Stimulated activated CD4-positive, alpha-beta T cell treated with anti-CD3 and anti-CD28 coated beads, Interleukin-2, amount 100 ng/mL, for 24 hours (primary cell): ENCODE results near the gene EDA.
"Not testable (repeated sequence)": the region's sequence is repeated elsewhere in the genome, so short reads cannot be mapped to it uniquely, and the experiment has no call there.

Source experiments
- DNase-seq, 2 donors: peaks; one replicate each; pipeline ENCODE4 v3.0.0-alpha.2; 2020

EDA gene

DNA sequence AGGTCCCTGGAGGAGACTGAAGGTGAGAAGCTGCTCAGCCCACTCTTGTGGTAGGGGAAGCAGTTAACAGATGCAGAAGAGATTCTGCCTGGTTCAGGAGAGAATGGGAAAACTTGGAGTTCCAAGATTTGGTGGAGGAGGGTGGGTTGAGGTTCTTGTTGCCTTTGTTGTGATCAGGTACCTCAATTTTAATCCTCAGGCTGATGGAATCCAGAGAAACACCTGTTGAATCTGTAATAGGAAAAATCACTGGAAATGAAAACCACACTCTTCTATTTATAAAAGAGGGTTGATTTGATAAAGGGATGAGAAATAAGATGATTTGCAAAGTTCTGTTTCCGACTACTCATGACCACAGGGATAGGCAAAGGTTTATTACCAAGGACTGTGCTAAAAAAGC is 132.1 kb downstream of the EDA start:
- no peak for DNase-seq

DNA sequence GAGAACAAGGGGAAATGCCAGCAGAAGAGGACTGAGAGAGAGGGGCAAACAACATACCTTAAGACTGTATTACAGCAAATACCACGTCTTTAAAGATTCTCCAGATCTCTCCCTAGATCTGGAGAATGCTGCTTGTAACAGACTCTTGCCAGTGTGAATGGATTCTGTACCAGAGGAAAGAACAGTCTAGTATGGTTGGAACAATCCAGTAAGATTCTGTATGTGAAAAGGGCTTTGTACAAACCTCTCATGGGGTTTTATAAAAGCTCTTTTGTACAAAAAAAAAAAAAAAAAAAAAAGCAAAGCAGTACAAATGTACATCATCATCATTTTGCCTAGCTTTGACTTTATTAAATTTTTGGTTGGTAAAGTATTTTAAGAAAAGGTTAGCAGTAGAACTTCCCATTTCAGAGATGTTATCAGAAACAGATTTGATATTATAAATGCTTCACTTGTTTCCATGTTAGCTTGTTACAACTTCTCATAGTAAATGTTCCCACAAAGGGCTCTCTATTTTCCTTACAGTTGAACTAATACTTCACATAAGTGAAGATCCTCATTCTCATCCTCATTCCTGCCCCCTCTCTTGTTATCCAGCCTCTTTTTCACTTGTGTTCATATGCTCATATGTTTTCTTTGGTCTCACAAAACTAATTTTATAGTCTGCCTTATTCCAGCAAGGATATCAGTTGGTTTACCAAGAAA is 144.2 kb downstream of the EDA start:
- DNase-seq: no peak

DNA sequence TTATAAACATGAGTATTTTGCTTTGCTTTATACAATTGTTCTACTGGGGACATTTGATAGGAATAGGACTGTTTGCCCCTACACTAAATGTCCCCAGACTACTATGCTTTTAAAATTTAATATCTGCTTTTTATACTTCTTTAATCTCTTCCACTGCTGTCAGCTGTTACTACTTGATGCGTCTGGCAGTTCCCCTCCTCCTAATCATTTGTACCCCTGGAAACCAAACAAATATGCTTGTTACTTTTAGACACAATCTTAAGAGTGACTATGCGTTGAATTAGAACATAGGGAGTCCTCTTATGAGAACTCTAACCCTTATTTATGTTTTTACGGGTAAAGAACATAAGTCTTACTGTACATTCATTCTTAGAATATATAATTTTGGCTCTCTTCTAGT is 145.7 kb downstream of the EDA start:
- DNase-seq: no peak

DNA sequence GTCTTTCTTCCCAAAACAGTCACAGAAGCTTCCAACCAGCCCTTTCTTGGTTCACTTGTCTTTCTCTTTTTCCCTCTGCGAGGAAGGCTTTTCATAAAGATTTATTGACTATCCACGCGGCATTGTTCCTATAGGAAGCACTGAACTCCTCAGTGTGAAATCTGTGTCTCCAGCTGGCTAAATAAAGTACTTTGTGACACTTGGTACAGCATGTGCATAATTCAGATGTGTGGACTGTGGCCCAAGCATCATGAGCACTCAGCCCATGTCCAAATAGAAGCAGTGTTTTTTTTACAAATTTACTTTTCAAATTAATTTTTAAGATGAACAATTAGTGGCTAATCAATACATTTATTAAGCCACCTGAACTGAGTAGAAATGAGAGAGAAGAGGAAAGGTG is 146.4 kb downstream of the EDA start:
- no peak for DNase-seq

DNA sequence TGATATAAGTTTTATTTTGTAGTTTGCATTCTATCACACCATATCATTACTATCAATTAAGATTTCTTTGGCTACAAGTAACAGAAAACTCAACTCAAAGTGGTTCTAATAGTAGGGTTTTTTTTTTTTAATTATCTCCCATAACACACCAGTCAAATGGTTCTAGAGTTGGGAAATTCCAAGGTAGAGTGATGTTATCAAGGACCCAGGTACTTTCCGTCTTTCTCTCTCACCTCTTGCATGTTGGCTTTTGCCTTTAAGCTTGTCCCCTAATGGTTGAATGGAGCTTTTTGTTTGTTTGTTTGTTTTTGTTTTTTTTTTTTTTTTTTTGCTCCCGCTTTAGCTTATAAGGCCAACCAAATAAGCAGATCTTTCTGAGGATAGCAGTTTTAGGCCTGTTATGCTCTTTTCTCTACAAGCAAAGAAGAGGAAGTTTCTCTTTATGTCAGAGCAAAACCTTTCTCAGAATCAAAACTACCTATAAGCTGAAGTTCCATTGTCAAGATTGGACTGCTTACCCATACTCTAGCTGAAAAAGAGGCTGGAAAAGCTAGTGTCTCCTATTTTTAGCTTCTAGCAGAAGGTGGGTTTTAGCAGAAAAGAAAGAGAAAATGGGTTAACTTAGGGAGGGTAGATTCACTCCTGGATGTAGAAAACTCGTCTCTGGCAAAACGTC is 177.5 kb downstream of the EDA start:
- DNase-seq: no peak

DNA sequence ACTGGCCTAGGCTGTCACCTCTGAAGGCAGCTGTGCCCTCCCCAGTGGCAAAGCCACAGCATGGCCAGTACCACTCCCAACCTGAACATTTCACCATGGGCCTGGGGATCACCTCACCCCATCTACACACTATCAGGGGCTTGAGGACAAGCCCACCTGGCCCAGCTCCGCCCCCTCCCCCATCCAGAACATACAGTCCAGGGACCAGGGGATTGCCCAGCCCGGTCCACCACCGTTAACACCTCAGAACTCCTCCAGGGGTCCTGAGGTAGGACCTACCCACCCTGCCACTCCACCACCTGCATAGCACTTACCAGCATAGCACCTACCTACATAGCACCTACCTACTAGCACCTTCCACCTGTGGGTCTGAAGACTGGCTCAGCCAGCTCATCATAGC is 179.8 kb downstream of the EDA start:
- no peak for DNase-seq

DNA sequence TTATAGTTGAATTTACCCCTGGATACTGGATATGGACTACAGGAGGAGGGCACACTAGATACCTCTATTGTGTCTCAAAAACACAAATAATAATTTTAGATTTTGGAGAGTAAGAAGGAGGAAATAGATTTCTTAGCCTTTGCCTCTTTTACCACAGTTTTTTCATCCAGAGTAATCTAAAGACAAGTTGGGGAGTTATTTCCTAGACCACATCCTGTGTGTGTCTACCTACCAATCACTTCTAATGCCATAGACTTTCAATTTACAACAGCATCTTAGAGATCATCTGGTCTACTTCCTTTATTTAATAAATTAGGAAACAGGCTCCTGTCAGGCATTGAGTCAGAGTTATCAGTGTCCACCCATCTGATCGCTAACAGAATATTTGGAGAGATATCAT is 191.5 kb downstream of the EDA start:
- DNase-seq: no peak

DNA sequence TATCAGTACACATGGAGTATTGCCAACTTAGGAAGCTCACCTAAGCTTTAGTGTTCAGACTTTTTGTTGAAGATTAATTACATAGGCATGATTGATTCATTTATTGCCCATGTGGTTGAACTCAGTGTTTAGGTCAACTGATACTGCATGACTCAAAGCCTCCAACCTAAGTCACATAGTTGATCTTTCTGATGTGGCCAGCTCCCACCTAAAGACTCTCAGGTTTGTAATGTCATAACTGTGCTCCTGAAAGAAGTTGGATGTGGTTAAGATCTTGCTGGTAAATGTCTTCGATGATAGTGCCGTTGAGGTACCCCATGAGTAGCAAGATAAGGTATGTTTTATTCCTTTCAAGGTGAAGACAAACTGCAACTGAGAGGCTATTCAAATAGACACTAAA is 192.5 kb downstream of the EDA start:
- DNase-seq: no peak

DNA sequence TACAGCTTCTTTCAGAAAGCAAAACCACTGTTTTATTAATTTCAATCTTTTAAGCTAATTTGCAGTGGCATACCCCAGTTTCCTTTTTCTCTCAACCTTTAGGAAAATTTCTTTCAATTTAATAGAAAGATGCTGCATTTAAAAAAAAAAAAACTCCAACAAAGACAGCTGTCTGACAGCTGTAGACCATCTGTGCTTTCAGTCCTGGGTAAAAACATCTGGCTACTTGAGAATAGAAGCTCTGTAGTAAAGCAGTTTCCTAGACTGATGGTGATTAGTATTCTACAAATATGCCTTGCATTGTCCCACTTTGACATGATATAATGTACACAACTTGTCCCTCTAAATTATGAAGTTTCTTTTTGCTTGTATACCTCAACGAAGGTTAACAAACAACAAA is 197.8 kb downstream of the EDA start:
- no peak for DNase-seq

DNA sequence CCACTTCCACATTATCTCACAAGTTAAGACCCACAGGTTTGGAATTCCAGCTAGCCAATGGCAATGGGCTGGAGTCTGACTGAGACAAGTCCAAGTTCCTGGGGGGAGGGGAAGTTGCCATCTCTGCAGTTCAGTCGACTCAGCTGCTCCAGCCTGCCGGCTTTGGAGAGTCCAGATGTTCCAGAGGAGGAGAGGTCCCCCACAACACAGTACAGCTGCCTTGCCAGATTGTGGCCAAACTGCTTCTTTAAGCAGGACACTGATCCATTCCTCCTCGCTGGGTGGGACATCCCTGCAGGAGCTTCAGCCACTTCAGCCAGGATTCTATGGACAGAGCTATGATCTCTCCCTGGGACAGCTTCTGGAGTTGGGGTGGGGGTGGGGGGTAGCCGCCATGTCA is 199.2 kb downstream of the EDA start:
- no peak for DNase-seq

DNA sequence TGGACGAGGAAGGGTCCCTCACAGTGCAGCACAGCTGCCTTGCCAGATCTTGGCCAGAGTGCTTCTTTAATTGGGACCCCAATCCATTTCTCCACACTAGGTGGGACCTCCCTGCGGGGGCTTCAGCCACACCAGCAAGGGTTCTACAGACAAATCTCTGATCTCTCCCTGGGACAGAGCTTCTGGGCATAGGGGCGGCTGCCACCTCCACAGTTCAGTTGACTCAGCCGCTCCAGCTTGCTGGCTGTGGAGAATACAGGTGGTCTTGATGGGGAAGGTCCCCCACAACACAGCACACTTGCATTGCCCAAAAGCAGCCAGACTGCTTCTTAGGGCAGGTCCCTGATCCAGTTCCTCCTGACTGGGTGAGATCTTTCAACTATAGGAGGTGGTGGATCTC is 199.6 kb downstream of the EDA start:
- DNase-seq: no peak

DNA sequence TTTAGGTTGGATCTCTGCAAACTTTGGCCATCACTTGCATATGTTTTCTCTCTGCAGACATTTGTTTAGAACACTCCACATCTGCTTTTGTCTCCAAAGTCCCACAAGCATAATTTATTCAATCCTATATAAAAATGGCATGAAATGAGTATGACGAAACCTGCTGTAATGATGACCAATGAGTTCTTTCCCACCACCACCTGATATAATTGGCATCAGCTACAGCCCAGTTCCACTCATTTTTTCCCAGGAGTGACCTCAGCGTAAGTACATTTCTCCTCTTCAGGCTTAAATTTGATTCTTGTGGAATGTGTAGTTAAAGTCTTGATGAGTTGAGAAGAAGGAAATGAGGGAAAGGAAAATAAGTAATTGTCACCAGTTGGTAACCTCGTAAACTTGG is 228.7 kb downstream of the EDA start:
- no peak for DNase-seq

DNA sequence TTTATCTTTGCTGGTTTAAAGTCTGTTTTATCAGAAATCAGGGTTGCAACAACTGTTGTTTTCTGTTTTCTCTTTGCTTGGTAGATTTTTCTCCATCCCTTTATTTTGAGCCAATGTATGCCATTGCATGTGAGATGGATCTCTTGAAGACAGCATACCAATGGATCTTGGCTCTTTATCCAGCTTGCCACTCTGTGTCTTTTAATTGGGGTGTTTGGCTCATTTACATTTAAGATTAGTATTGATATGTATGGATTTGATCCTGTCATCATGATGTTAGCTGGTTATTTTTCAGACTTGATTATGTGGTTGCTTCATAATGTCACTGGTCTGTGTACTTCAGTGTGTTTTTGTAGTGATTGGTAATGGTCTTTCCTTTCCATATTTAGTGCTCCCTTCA is 244.1 kb downstream of the EDA start:
- DNase-seq: not testable (repeated sequence)

DNA sequence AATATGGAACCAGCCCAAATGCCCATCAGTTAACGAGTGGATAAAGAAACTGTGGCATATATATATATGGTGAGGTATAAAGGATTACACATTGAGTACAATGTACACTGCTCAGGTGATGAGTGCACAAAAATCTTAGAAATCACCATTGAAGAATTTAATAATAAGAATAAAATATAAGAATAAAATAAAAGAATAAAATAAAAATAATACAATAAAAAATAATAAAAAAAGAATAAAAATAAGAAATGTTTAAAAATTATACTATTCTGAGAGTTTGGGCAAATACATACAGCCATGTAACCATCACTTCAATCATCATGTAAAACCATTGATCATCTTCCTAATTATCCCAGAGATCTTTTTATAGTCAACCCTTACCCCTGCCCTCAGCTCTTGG is 260.3 kb downstream of the EDA start:
- no peak for DNase-seq

DNA sequence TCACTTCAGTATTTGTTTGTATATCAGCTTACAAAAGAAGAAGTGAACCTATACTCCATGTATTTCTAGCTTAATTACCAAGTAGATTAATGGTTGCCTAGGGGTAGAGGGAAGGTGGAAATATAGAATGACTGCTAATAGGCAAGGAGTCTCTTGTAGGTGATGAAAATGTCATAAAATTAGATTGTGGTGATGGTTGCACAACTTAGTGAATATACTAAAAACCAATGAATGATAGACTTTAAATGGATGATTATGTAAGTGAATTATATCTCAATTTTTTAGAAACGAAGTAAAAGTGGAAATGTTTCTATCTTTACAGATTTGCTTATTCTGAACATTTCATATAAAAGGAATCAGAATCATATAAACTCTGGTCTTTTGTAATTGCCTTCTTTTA is 268.3 kb downstream of the EDA start:
- DNase-seq: no peak

DNA sequence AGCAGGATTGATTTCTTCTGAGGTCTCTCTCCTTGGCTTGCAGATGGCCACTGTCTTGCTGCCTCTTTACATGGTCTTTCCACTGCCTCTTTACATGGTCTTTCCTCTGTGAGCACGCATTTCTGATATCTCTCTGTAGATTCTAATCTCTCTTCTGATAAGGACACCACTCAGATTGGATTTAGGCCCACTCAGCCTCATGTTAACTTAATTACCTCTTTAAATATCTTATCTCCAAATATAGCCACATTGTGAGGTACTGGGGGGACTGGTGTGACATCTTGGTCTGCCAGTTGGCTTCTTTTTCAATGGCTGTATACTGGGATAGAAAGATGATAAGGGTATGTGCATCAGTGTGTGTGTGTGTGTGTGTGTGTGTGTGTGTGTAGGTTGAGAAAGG is 280.1 kb downstream of the EDA start:
- DNase-seq: no peak

DNA sequence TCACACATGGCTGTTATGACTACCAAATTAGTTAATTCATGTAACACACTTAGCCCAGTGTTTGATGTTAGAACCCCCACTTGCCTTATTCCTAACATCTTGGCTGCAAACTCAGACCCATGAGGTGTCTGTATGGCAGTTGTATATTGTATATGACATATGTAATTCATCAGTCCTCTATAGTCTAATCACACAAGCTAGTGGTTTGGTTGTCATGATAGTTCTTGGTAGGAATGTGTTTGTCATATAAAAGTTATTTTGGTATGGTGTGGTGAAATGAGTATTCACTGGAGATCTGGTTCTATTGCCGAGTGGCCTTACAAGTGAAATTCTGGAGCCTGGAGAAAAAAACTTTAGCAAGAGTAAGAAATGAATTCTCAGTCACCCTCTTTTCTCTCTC is 284.6 kb downstream of the EDA start:
- no peak for DNase-seq

DNA sequence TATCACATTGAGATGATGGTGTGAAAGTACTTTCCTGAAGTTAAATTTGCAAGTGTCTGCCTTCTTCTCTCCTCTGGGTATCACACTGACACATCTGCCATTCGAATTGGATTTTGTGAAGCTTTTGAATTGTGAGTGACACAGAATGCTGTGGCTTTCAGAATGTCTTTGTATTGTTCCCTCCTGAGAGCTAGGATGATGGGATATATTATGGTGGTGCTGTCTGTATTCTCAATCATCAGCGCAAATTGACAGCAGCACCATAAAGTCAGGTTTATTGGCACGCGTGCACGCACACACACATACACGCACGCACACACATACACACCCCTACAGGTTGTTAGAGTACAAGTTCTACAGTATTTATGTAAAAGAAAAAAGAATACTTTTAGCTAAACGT is 290.5 kb downstream of the EDA start:
- no peak for DNase-seq

DNA sequence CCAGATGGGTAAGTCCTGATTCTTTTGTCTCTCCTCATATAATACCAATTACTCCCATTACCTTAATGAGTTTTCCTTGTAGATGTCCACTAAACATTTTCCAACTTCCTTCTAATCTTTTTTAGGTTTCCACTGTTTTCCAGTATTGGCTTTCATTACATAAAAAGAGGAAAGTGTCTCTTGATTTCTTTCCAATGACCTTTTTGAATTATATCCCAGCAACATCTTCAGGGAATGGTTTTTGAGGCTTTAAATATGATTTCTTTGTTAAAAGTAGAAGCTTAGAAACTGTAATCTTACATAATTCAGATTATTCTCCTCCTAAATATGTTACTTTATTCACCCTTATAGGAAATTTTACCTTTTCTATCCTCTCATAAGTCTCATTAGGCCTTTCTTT is 298.9 kb downstream of the EDA start:
- no peak for DNase-seq

DNA sequence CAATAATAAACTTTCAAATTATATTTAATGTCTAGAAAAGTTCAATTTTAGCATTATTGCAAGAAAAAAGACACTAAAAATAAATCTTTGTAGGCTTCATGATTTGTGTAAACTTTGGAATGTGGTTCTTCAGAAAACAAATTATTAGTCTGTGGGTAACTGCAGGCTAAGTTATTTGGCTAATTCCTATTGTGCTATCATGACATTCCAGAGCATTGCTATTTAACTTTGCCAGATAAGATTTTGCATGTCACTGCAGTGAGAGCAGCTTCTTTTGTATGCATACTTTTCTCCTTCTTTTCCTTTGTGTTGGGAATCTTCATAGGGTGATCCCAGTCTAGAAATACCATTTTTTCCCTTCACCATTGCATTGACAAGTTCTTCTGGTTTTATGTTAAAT is 303.8 kb downstream of the EDA start:
- DNase-seq: no peak

DNA sequence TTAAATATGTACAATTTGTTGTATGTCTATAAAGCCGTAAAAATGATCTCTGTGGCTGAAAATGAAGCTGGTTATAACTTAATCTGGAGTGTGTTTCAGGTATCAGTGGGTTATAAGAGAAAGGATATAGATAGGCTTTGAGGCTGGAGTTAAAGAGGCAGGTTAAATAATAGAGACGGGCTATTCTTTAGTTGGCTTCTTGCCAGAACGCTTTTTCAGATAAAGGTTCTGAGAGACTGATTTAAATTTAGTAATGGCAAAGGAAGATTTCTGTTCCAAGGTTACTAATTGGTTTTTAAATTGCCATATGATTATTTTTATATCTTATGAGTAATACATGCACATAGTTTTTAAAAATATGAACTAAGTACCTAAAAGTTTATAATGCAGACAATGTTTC is 316.4 kb downstream of the EDA start:
- DNase-seq: no peak

DNA sequence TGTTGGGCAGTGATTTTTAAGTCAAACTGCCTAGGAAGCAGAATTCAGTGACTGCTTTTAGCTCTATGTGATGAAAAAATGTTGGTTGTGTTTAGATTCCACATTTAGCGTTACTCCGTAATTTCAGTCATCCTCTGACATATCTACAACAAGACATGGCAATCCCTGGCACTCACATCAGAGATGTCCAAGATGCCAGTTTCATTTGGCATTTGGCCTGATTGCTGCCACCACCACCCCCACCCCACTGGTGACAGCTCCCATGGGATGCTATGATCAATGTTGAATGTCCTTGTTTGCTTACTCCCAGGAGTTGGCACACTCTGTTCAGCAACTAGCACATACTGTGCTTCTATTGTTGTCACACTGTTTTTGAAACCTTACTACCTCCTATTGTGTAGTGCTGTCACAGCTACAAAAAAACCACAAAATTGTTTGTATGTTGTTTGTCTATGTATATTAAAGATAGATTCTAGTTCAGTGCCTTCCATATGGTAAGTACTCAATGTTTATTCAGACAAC is 332.4 kb downstream of the EDA start:
- no peak for DNase-seq

DNA sequence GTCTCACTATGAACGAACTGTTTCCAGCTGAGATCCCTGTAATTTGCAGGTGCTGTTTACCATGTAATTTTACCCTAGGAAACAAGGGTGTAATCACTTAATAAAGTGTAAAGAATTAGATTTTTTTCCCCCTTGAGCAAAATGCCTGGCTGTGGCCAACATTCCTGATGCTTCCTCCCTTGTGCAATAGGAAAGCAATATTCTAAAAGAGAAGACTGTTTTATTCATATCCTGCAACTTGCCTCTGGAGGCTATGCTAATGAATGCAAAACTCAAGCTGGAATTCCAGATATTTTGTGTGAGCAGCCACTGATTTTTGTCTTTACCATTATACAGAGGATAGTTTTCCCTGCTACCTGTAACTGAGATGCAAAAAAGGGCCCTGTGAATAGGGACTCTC is 335.8 kb downstream of the EDA start:
- DNase-seq: no peak

DNA sequence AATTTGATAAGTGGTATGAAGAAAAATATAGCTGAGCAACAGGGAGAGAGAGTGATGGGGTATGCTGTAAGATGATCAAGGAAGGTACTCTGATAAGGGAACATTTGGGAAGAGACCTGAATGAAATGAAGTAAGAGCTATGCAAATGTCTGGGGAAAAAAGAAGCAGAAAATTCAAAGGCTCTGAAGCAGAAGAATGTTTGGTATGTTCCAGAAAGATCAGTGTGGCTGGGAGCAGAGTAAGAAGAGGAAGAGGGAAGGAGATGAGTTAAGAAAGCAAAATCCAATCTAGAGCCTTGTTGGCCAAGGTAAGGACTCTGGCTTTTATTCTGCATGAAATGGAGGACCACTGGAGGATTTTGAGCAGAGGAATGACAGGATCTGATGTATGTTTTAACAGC is 343.8 kb downstream of the EDA start:
- DNase-seq: no peak
